Measurements from ENCODE around the gene NALCN.

DNA sequence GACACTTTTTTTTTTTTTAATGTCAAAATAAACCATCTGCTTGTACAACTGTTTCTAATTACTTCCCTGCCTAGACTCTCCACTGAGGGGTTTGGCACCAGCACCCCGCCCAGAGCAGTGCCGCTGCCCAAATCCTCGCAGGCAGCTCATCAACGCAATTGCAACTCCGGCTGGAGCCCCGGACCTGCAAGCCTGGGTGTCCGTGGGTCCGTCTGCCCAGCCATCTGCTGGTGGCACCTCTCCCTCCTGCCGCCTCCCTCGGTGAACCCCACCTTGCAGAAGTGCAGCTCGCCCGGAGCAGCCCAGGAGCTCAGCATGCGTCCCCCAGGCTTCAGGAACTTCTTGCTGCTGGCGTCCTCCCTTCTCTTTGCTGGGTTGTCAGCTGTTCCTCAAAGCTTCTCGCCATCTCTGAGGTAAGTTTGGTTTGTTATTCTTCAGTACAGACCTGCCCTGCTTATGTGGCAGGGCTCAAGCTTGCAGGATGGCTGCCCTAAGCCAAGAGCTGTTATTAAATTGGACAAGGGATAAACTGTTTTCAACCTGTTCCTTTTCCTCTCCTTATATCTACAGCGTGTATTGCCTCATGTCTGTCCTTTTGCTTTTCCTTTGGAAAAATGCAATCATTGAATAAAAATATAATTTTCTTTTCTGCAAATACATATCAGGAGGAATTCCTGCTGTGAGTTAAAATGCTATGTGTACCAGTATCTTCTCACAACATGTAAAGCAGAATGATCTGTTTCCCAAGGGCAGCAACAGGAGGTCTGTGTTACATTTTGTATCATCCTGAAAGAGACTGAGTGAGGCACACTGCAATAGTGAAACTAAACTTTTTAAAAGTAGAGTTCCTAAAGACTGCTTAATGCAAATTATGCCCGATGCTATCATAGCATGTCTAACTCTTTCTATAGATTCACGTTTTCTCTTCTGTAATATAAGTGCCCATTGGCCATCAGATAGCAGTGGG is 36.5 kb upstream of the NALCN start, which contains the start of gene ITGBL1:
- TF ChIP-seq, protein P1, sequence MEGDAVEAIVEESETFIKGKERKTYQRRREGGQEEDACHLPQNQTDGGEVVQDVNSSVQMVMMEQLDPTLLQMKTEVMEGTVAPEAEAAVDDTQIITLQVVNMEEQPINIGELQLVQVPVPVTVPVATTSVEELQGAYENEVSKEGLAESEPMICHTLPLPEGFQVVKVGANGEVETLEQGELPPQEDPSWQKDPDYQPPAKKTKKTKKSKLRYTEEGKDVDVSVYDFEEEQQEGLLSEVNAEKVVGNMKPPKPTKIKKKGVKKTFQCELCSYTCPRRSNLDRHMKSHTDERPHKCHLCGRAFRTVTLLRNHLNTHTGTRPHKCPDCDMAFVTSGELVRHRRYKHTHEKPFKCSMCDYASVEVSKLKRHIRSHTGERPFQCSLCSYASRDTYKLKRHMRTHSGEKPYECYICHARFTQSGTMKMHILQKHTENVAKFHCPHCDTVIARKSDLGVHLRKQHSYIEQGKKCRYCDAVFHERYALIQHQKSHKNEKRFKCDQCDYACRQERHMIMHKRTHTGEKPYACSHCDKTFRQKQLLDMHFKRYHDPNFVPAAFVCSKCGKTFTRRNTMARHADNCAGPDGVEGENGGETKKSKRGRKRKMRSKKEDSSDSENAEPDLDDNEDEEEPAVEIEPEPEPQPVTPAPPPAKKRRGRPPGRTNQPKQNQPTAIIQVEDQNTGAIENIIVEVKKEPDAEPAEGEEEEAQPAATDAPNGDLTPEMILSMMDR (IDR thresholded peaks at IDR 0.05), result no peak
- TF ChIP-seq EP300 (IDR thresholded peaks at IDR 0.05), result no peak

Measured in ovary (tissue), 3 donors.